Fibroblast of lung (primary cell): ENCODE measurements around the gene KRAS.

Experiments used
- EZH2 ChIP-seq: IDR thresholded peaks from 2 replicates; pipeline ENCODE4 v1.5.1; 2012; ENCODE audit warnings: low read length, control low read depth, mild to moderate bottlenecking; ENCODE audit errors: missing control alignments
- TF ChIP-seq, protein P1 (sequence below), 2 donors: IDR thresholded peaks in 1 of 2; conservative IDR thresholded peaks in 1 of 2; 1 replicate in 1 of 2; 2 replicates in 1 of 2; pipeline ENCODE4 v1.5.1; 2011 to 2012; ENCODE audit warnings: low read length in 2 of 2, control low read depth in 1 of 2, inconsistent platforms in 1 of 2, low read depth in 1 of 2, mild to moderate bottlenecking in 1 of 2

DNA sequence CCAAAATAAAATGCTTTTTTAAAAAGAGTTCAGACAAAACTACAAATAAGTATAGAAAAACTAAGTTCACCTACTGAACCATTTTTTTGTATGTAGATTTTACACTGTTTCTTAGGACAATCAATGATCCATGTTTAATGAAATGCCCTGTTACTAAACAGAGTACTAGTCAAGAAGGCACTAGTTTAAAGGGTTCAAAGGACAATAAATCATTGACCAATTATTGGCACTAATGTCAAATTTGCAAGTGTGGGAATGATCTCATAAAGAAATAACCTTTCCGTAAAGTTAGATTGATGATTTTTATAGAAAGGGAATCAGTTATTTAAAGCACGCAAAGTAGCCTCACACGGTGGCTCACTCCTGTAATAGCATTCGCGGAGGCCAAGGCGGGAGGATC, 59.9 kb downstream of the KRAS start:
- TF ChIP-seq, protein P1, sequence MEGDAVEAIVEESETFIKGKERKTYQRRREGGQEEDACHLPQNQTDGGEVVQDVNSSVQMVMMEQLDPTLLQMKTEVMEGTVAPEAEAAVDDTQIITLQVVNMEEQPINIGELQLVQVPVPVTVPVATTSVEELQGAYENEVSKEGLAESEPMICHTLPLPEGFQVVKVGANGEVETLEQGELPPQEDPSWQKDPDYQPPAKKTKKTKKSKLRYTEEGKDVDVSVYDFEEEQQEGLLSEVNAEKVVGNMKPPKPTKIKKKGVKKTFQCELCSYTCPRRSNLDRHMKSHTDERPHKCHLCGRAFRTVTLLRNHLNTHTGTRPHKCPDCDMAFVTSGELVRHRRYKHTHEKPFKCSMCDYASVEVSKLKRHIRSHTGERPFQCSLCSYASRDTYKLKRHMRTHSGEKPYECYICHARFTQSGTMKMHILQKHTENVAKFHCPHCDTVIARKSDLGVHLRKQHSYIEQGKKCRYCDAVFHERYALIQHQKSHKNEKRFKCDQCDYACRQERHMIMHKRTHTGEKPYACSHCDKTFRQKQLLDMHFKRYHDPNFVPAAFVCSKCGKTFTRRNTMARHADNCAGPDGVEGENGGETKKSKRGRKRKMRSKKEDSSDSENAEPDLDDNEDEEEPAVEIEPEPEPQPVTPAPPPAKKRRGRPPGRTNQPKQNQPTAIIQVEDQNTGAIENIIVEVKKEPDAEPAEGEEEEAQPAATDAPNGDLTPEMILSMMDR (conservative IDR thresholded peaks at IDR 0.05 in 1 of 2, IDR thresholded peaks at IDR 0.05 in 1 of 2; ENCODE audit: low read depth in 1 of 2, low read length in 2 of 2): no peak
- no peak for TF ChIP-seq EZH2
